Stimulated activated naive CD8-positive, alpha-beta T cell treated with anti-CD3 and anti-CD28 coated beads, Interleukin-15, Interleukin-2, amounts not matched to agents 100 U/mL and 50 U/mL, for 24 hours (primary cell): ENCODE measurements around the gene KCNK15.

Experiments
- ATAC-seq: fragments of 150-1000 bp; cut with Tn5 transposase; one replicate; pipeline ENCODE4 v1.10.0; 2021
- DNase-seq: peaks from one replicate; pipeline ENCODE4 v3.0.0; 2021

The KCNK15 gene

DNA sequence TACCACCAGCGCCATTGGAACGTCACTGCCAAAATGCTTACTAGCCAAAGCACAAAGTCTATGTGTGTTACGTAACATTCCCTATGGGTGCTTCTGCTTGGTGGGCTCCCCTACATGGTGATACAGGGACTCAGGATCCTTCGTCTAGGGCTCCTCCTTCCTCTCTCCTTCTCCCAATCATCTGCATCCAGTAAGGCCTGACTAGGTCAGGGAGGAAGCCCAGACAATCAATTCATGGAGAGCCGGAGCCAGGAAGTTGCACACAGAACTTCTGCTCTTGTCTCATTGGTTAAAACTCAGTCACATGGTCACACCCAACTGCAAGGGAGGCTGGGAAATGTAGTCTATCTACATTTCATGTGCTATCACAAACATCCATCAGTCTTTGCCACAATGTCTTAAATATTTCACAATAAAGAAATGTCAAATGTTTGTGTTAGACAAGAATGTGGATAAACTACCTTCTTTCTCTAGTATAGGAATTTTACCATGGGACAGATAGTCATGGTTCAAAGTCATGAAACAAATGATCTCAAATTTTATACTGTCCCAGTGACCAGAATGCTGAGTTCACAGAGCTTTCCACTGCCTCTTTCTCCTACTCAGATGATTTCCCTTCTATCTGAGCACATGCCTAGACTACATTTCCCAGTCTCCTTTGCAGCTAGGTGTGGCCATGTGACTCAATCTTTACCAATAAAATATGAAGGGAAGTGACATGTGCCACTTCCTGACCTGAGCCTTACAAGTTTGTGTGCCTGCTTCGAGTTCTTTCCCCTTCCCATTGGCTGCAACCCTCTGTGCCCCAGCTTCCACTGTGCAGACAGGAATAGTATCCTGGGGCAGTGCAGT is 9.3 kb upstream of the KCNK15 start:
- peak; percentile 54 for ATAC-seq
- peak; percentile 30 for DNase-seq

DNA sequence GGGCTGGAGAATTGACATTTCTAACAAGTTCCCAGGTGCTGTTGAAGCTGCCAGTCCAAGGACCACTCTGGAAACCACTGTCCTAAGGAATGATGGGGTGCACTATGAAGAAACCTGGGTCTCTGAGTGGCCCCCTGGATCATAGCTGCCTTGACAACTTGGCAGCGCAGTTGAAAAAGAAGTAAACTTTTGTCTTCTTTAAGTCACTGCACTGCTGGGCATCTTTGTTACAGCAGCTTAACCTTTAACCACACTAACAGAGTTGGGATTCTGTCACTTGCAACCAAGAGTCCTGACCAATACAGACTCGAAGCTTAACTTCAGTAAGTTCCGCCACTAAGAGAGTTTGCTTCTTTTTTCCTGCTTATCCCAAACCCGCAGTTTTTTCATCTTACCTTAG is 8.5 kb upstream of the KCNK15 start:
- DNase-seq (no peak), ATAC-seq (no peak)

DNA sequence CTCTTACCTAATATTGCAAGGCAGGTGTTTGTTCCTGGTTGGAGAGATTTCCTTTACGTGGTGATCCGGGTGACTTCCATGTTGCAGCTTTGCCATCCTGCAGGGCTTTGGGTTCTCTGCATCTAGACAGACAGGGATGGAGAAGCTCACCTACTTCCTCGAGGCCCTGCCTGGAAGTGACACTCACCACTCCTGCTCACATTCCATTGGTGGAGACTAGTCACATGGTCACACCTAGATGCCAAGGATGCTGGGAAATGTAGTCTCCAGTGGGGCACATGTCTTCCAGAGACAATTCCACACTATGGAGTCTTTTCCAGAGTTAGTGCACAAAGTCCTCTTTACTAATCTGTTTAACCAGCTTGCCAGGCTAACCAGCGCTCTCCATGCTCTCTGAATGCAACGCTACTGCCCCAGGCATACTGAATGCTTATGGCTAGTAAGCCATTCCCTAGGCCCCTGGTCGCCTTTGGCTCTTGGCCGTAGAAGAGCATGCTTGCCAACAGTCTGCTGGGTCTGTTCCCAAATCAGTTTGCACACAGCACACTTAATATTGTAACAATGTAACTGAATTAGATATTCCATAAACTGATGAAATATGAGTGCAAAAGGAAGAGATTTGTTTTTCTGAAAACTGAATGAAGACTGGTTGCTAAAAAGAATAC is 6.7 kb upstream of the KCNK15 start:
- peak; percentile 56 for ATAC-seq
- peak; percentile 50 for DNase-seq

DNA sequence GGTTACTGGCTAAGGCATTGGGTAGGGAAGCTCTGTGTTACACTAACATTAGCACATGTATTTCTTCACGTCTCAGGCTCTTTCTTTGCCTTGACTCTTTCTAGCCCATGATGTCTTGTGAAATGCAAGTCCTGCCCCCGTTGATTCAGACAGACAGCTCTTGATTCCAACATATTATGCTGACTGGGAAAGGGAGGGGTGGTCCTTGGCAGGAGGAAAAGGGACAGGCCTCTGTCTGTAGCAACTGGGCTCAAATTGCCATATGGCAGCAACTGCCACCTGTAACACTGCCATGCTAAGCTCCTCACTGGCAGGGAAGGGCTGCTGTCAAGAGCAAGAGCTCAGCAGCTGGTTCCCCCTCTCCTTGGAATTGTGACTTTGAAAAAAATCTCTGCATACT is 5.7 kb upstream of the KCNK15 start:
- ATAC-seq, result no peak
- no peak for DNase-seq

DNA sequence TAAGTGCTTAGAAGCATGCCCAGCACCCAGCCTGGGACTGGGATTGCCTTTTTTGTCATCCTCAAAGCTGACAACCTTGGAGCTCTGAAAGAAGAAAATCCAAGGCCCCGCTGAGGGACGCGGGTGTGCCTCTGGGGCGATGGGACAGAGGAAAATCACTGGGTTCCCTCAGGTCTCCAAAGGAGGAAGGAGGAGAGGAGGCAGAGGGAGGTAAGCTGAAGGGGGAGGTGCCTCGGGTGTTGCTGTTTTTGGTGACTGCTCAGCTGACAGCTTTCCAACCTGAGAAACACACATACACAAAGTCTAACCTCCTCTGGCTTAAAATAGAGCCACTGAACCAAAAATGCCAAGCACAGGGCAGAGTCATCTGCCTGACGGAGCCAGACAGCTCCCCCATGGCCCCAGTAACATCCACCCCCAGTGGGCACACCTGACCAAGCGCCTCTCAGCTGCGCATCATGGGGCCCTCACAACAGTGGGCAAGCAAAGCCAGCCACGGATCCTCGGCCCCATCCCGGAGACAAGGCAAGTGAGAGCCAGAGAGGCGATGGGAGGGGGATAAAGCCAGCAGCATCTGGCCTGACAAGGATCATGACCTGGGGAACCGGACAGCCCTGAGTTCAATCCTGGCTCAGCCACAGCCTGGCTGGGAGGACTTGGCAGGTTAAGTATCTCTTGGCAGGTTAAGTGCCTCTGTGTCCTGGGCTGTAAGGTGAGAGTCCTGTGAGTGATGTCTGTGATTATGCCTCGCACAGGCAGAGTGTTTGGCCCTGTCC is 3.2 kb upstream of the KCNK15 start:
- ATAC-seq, result no peak

DNA sequence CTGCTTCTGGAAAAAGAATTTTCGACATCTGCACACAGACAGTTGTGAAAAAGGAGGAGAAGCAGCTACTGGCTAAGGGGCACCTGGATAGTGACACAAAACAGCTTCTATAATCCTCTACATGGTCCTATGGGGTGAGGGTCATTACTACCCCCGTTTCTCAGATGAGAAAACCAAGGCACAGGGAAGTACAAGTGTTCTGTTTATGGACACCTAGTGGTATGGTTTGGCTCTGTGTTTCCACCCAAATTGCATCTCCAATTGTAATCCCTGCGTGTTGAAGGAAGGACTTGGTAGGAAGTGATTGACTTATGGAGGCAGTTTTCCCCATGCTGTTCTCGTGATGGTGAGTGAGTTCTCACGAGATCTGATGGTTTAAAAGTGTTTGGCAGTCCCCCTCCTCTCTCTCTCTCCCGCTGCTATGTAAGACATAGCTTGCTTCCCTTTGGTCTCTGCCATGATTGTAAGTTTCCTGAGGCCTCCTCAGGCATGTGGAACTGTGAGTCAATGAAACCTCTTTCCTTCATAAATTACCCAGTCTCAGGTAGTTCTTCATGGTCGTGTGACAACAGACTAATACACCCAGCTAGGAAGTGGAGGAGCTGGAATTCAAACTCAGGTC is 2.5 kb upstream of the KCNK15 start:
- ATAC-seq, result no peak
- no peak for DNase-seq

More for the DNA sequence above, 3.2 kb upstream of the KCNK15 start:
- DNase-seq, result no peak

DNA sequence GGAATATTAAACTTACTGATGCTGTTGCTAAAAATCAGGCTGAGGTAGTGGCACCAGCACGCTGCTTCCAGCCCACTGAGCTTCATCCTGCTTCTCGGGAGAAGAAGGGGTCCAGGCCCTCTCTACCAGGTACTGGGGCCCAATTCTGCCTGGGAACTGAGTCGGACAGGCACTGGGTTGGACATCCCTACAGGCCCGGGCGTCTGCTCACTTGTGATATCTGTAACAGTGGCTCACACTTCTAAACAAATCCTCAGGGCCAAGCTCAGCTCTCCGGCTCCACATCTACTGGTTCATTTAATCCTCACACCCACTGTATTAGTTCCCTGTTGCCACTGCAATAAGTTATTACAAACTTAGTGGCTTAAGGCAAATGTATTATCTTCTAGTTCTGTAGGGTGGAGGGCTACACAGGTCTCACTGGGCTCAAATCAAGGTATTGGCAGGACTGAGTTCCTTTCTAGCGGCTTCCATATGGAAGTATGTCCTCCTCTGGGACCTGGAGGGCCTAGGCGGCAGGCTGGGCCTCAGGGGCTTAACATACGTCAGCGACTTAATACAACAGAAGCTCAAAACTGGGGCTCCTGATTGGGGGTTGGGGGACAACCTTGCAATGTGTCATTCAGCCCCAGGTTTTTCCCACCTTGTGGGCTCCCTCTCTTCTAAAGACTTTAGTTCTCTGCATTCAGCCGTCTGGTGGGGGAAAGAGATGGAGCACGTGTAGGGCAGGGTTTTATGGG is 1.6 kb upstream of the KCNK15 start:
- ATAC-seq, result no peak

DNA sequence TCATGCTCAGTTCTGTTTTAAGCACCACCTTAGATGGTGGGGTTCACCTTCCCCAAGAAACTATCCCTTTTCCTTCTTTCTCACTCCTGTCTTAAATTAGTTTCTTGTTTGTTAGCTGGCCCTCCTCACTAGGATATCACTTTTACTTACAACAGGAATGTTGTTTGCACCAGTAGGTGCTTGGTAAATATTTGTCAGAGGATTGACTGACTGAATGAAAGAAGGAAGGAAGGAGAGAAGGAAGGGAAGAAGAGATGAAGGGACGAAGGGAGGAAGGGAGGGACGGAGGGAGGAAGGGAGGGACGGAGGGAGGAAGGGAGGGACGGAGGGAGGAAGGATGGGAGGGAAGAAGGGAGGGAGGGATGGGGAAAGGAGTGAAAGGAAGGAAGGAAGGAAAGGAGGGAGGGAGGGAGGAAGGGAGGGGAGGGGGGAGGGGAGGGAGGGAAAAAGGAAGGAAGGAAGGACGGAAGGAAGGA is 505 bp upstream of the KCNK15 start:
- ATAC-seq (no peak), DNase-seq (no peak)

More for the DNA sequence above, 1.6 kb upstream of the KCNK15 start:
- DNase-seq, result no peak

DNA sequence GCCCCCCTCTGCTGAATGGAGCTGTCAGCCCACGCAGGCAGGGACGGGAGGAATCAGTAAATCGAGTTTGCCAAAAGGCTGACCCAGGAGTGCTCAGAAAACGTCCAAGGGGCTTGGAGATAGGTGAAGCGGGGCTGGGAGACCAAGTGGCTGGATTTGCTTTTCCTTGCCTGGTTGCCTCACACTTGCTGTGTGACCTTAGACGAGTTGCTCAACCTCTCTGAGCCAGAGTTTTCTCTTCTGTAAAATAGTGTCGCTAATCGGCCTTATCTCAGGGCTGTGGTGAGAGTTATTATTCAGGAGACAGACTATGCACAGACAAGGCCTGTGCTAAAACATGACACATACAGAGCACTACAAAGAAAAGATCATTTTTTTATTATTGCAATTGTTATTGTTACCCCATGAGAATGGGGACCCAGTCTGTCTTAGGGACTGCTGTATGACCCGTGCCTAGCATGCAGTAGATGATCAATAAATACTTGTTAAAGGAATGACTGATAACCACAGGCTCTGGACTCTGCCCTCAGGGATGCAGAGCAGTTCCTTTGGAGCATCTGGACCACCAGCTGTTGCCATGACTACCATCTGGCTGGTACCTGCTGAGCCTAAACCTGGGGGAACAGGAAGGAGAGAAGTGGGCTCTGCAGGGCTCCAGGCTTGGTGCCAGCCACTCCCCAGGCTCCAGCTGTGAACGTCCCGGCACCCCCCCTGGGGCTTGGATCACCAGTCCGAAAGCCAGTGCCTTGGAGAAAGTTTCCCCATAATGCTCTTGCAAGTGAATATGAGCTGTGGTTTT is 901 bp downstream of the KCNK15 start:
- ATAC-seq (no peak), DNase-seq (no peak)

DNA sequence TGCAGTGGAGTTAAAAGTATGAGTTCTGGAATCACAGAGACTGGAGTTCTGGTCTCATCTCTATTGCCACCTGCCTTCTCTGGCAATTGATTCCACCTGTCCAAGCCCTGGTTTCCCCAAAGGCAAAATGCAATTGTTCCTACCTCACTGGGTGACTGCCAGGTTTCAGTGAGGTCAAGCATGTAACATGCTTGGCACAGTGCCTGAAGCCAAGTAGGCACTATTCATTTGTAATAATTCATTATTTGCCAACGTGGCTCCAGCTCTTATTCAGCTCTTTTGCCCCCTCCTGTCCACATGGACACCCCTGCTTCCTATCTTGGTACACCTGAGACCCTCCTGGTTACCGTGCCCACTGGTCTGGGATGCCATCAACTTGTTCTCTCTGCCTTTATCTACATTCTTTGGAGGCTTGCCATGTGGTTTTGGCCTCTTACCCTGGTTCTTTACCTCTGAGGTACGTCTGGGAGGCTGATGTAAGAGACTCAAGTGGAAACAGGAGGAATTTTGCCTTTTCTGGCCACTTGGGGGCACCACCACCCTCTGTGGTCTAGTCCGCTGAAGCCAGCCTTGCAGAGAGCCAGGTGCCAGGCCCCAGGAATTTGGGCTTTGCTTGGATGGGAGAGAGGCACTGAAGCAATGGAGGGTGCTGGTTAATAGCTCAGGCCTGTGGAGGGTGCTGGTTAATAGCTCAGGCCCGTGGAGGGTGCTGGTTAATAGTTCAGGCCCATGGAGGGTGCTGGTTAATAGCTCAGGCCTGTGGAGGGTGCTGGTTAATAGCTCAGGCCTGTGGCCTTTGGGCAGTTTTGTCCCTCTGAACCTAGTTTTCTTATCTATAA is 1.7 kb downstream of the KCNK15 start:
- DNase-seq (peak; percentile 79), ATAC-seq (peak; percentile 41)

DNA sequence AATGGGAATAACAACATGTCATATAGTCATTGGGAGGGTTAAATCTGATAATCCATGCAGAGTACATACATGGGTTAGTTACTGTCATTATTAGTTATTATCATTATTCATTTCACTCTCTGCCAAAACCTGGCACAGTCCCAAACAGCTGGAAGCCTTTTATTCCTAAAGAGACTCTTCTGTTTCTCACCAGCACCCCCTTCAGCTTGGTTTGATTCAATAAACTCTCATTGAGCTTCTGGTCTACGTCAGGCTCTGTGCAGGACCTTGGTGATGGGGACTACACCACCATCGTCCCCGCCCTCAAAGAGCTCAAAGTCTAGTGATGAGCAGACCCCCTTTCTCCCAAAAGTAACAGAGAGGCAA is 2.3 kb downstream of the KCNK15 start:
- DNase-seq, result no peak
- no peak for ATAC-seq

DNA sequence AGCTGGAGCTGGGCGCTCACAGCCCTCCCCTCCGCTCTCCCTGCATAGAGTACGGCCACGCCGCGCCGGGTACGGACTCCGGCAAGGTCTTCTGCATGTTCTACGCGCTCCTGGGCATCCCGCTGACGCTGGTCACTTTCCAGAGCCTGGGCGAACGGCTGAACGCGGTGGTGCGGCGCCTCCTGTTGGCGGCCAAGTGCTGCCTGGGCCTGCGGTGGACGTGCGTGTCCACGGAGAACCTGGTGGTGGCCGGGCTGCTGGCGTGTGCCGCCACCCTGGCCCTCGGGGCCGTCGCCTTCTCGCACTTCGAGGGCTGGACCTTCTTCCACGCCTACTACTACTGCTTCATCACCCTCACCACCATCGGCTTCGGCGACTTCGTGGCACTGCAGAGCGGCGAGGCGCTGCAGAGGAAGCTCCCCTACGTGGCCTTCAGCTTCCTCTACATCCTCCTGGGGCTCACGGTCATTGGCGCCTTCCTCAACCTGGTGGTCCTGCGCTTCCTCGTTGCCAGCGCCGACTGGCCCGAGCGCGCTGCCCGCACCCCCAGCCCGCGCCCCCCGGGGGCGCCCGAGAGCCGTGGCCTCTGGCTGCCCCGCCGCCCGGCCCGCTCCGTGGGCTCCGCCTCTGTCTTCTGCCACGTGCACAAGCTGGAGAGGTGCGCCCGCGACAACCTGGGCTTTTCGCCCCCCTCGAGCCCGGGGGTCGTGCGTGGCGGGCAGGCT is 4.6 kb downstream of the KCNK15 start:
- DNase-seq (peak; percentile 17), ATAC-seq (no peak)

DNA sequence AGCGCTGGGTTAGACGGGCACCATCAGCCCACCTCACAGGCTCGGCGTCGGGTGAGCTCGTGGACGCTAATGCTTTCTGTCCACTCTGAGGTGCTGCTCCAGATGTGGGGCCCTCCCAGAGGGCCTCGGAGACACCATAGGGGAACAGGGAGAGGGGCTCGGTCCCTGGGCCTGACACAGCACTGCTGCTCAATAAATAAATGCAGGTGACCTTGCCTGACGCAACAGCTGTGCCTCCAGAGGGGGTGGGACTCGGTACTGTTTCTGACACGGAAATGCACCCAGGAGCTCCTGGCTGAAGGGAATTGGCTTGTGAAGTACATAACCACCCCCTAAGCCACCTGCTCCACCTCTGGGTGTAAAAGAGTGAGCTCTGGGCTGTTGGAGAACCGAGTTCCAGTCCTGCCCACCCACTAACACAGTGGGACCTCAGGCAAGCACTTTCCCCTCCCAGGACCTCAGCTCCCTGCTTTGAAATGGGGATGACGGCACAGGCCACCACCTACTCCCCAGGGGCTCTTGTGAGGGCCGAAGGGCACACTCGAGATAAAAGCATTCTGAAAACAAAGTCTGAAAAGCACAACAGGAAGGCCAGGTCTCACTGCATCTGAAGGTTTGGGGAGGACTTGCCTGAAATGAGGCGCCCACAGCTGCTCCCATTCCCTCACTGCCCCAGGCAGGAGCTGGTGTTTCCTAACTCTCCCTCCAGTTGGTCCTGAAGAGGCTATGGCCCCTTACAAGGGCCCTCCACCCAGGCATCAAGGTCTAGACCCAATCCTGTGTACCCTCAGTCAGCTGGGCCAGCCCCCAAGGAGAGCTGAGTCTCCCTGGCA is 6.7 kb downstream of the KCNK15 start:
- ATAC-seq (no peak), DNase-seq (no peak)

DNA sequence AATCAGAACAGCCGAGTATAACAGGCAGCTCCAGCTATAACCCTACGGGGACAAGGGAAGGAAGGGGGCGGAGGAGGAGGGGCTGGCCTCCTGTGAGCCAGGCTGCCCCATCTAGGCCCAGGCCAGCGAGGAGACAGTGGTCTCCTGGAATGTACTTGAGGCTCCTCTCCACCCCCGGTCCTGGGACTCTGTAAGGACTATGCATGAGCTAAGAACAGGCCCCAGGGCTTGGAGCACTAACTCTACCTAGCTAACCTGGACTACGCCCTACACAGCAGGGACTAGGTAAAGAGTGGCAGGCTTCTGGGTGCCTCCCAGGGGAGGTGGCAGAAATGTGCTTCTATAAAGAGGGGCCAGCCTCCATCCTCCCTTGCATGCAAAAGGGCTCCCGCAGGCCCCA is 8.9 kb downstream of the KCNK15 start:
- ATAC-seq (no peak), DNase-seq (no peak)

DNA sequence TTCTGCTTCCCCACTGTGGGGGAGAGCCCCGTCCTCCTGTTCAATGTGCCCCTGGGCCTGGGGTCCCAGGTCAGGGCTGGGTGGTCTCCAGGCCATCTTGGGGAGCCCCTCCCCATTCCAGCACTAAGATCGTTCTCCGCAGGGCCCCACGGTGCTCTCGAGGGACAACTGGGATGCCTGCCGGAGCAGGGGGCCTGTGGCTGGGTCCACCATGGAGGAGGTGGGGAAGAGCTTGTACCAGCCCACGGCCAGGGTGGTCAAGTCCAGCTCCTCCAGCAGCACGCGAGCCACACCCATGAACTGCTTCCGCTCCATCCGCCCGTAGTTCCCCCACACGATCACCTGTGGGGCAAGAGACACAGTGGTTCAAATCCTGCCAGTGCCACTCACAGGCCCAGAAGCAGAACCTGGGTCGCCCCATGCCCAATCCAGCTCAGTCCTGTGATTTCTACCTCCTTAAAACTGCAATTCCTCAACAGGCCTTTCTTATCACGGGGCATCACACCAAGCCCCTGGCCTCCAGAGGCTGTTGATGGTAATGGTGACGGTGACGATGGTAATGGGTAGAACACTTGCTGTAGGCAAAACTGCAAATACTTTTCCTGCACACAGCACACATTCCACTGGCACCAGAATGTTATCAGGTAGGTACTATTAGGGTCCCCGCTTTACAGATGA is 10.5 kb downstream of the KCNK15 start:
- ATAC-seq, result no peak
- DNase-seq, result no peak

DNA sequence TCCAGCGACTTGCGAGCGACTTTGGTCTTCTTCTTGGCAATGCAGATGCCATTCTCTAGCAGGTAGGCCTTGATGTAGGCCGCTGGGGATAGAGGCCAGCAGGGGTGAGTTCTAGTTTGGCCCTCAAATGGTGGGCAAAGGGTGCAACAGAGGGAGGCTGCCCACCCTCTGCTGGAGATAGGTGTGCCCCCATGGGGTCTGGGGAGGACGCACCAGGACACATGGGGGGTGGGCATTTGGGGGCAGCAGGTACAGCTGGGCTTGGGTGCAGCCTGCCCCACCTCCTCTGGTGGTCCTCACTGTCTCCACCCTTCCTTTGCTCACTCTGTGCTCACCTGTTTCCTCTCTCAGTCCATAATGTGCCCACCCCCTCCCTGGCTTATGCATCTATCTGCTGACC is 11.3 kb downstream of the KCNK15 start:
- DNase-seq (no peak), ATAC-seq (no peak)

DNA sequence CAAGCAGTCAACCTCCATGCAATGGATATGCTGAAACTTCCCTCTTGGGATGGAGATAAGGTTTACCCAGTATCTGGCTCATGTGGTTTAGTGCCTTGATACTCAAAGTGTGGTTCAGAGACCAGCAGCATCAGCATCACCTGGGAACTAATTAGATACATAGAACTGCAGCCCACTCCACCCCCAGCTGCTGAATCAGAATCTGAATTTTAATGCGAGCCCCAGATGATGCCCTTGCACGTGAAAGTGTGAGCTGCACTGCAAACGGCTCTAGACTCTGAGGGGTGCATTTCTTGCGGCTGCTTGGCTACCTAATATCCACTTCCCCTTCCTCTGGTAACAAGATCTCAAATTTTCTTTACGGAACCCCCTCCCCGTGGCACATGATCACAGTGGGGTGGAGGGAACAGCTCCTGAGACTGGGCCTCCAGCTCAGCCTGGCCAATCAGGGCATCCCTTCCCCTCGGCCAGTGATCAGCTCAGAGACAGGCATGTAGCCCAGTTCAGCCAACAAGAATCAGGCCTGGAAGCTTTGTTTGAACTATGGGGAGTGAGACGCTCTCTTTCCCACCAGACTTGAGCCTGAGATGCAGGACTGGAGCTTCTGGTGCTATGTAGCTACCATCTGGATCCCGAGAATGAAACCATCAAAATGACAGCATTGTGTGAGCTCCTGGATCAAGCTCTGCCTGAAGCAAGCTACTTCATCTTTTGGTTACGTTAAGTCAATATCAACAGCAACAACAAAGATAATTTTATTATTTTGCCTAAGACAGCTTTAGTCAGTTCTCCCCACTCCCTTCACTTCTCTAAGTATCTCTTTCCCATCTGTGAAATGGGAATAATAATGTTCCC is 12.8 kb downstream of the KCNK15 start:
- no peak for ATAC-seq
- no peak for DNase-seq
